ENCODE data around the gene PRR19.

The PRR19 gene

GRCh38 chr19:42303101-42303464 lies 1.2 kb downstream of the PRR19 start:
- DNase-seq = no peak

GRCh38 chr19:42303876-42304275 lies 1.9 kb downstream of the PRR19 start:
- no peak for DNase-seq

GRCh38 chr19:42306646-42307045 lies 4.7 kb downstream of the PRR19 start:
- DNase-seq = no peak

- DNase-seq = no peak
Measured at GRCh38 chr19:42309686-42310085, 7.8 kb downstream of the PRR19 start.

- DNase-seq = peak in 1 of 2 experiments; percentile 40
Measured at GRCh38 chr19:42311657-42312056, 9.7 kb downstream of the PRR19 start.

- no peak for DNase-seq
Measured at GRCh38 chr19:42312370-42312769, 10.4 kb downstream of the PRR19 start.

GRCh38 chr19:42313096-42313839 lies 11.3 kb downstream of the PRR19 start, which contains the start of gene TMEM145:
Gene TMEM145 (plus strand): TSS chr19:42313309. CDS start chr19:42313377, 68 bp downstream.
- peak in 1 of 2 experiments; percentile 87 for DNase-seq

GRCh38 chr19:42313840-42314755 lies 12.2 kb downstream of the PRR19 start:
- DNase-seq = no peak

GRCh38 chr19:42315024-42315423 lies 13.1 kb downstream of the PRR19 start:
- no peak for DNase-seq

- no peak for DNase-seq
Measured at GRCh38 chr19:42316223-42317211, 14.6 kb downstream of the PRR19 start.

GRCh38 chr19:42317535-42317934 lies 15.6 kb downstream of the PRR19 start:
- no peak for DNase-seq

GRCh38 chr19:42322305-42322704 lies 20.4 kb downstream of the PRR19 start:
- no peak for DNase-seq

GRCh38 chr19:42323473-42323851 lies 21.5 kb downstream of the PRR19 start:
- no peak for DNase-seq

GRCh38 chr19:42323852-42324654 lies 22.1 kb downstream of the PRR19 start:
- DNase-seq = peak in 1 of 2 experiments; percentile 58

- DNase-seq = peak in 1 of 2 experiments; percentile 58
Measured at GRCh38 chr19:42324655-42325307, 22.8 kb downstream of the PRR19 start.

- DNase-seq = peak; percentile 99 to 100
Measured at GRCh38 chr19:42325308-42325895, 23.5 kb downstream of the PRR19 start, which contains the start of gene MEGF8. Gene MEGF8 (plus strand): TSS chr19:42325635. CDS start chr19:42326244, 609 bp downstream.

- peak in 1 of 2 experiments; percentile 59 for DNase-seq
Measured at GRCh38 chr19:42325896-42326771, 24.2 kb downstream of the PRR19 start.

GRCh38 chr19:42326969-42327368 lies 25.0 kb downstream of the PRR19 start:
- no peak for DNase-seq

GRCh38 chr19:42327381-42327780 lies 25.4 kb downstream of the PRR19 start:
- DNase-seq = no peak

- no peak for DNase-seq
Measured at GRCh38 chr19:42328106-42328505, 26.2 kb downstream of the PRR19 start.
